Myocyte (in vitro differentiated cells): Measurements from ENCODE around the gene GTF2I. TPM values are rescaled to one million over a fixed set of nuclear protein-coding genes. Genes with fewer than 3 reads are reported as not detected.
"Not testable (repeated sequence)": the region's sequence is repeated elsewhere in the genome, so short reads cannot be mapped to it uniquely, and the experiment has no call there.

Experiments
- DNase-seq: peaks from one replicate; pipeline ENCODE4 v3.0.0-alpha.2; 2012; ENCODE audit warnings: low read depth
- total RNA-seq: library from RNA; depleted of rRNA; stranded (reverse); fragments of >200 nt; gene quantifications from 2 replicates; pipeline ENCODE4 v1.2.3, GENCODE V29; 2014

Gene GTF2I
- total RNA-seq, 1 donor from 2014 or later: 253 TPM

GRCh38 chr7:74773760-74774750, 116.5 kb downstream of the GTF2I start, which contains the start of gene NCF1:
Gene NCF1 (plus strand): TSS chr7:74774011. CDS start chr7:74774032, 21 bp downstream.
- DNase-seq: not testable (repeated sequence)

- not testable (repeated sequence) for DNase-seq
Observed at GRCh38 chr7:74775111-74775510, 117.6 kb downstream of the GTF2I start.

GRCh38 chr7:74779053-74779452, 121.5 kb downstream of the GTF2I start:
- not testable (repeated sequence) for DNase-seq

GRCh38 chr7:74781746-74782145, 124.2 kb downstream of the GTF2I start:
- not testable (repeated sequence) for DNase-seq

GRCh38 chr7:74783595-74783994, 126.1 kb downstream of the GTF2I start:
- not testable (repeated sequence) for DNase-seq

- DNase-seq: peak; percentile 88
Observed at GRCh38 chr7:74788369-74789150, 131.0 kb downstream of the GTF2I start.

GRCh38 chr7:74789200-74789736, 131.8 kb downstream of the GTF2I start:
- DNase-seq: not testable (repeated sequence)

- not testable (repeated sequence) for DNase-seq
Observed at GRCh38 chr7:74797848-74798622, 140.5 kb downstream of the GTF2I start.

GRCh38 chr7:74798644-74799043, 141.1 kb downstream of the GTF2I start:
- DNase-seq: not testable (repeated sequence)

Other genes with a start within 250 kb of the GTF2I start
- gene GTF2IRD1, start 203.8 kb upstream of the GTF2I start, total RNA-seq: 21.0 and 29.2 TPM in 2 replicates
- not detected in 2 replicates for gene NCF1, start 116.3 kb downstream of the GTF2I start, total RNA-seq
- 10.1 and 14.2 TPM in 2 replicates for gene GTF2IRD2, start 193.9 kb downstream of the GTF2I start, total RNA-seq